ENCODE data around the gene SETBP1. TPM values are rescaled to one million over a fixed set of nuclear protein-coding genes. Genes with fewer than 3 reads are reported as not detected.

The SETBP1 gene
- total RNA-seq, 1 donor from 2014 or later: 131 TPM

DNA sequence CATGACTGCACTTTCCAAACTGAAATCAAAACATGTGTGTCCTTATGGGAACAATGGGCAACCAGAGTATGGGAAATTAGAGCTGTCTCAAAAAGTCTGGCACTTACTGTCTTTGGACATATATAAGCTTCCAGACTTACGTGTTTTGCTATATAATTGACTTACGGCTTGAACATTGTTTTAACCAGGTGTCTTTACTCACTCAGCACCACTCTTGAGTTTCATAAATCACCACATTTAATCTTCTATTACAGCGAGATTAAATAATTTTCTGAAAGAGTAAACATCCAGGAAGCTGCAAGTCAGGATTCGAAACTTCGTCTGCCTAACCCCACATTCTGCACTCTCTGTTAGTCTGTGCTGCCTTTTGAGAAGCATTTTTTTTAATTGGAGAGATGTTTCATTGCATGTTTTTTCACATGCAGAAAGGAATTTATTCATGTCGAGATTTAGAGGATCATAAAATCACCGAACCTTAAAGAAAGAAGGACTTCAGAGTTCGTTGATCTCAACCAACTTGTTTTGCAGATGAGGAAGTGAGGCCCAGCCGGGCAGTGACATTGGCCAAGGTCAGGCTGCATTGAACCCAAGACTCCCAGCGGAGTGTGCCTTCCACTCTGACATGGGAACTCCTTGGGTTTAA is 137.3 kb downstream of the SETBP1 start:
- TF ChIP-seq, protein P1, sequence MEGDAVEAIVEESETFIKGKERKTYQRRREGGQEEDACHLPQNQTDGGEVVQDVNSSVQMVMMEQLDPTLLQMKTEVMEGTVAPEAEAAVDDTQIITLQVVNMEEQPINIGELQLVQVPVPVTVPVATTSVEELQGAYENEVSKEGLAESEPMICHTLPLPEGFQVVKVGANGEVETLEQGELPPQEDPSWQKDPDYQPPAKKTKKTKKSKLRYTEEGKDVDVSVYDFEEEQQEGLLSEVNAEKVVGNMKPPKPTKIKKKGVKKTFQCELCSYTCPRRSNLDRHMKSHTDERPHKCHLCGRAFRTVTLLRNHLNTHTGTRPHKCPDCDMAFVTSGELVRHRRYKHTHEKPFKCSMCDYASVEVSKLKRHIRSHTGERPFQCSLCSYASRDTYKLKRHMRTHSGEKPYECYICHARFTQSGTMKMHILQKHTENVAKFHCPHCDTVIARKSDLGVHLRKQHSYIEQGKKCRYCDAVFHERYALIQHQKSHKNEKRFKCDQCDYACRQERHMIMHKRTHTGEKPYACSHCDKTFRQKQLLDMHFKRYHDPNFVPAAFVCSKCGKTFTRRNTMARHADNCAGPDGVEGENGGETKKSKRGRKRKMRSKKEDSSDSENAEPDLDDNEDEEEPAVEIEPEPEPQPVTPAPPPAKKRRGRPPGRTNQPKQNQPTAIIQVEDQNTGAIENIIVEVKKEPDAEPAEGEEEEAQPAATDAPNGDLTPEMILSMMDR (IDR thresholded peaks at IDR 0.05; ENCODE audit: unreplicated experiment): no peak
- H3K4me1 Mint-ChIP-seq (ENCODE audit: unreplicated experiment): peaks cover 47% of the 10 kb centered on the region
- no peaks in the 10 kb centered on the region for H3K9me3 Mint-ChIP-seq (ENCODE audit: unreplicated experiment)
- DNase-seq (ENCODE audit: low spot score): no peak
- peaks cover 11% of the 10 kb centered on the region for H3K27me3 Mint-ChIP-seq (ENCODE audit: unreplicated experiment)
- peak overlapping the region; percentile 28 for H3K27ac Mint-ChIP-seq (ENCODE audit: unreplicated experiment)
- peaks cover 37% of the 10 kb centered on the region for H3K36me3 Mint-ChIP-seq (ENCODE audit: low read depth, unreplicated experiment)
- no peak overlapping the region for H3K4me3 Mint-ChIP-seq (ENCODE audit: unreplicated experiment)

DNA sequence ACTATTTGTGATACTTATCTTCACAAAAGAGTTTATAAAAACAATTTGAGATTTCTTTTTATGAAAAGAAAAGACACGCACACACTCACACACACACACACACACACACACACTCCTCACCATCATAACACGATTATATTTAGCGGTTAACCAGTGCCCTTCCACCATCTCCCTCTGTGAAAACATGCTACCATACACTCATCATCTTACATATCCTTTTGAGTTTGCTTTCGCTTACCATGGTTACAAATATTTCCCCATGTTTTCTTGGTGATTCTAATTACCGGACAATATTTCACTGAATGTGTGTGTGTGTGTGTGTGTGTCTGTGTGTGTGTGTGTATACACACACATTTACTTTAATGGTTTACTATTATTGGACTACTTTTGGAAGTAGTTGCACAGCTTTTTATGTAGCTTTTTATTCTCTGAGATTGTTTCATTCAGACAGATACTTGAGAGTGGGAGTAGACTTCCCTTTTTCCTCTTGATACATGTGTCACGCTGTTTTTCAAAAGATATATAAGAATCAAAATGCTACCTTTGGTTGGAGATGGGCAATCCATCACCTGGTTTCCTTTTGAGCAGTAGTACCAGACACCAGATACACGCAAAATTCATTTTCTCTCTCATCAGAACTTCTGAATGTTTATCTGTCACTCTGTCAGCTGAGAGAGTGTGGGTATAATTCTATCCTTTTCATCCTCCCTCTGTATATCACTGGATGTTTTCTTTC is 138.1 kb downstream of the SETBP1 start:
- H3K4me3 Mint-ChIP-seq (ENCODE audit: unreplicated experiment): peak overlapping the region; percentile 4
- H3K27ac Mint-ChIP-seq (ENCODE audit: unreplicated experiment): no peak overlapping the region
- peaks cover 11% of the 10 kb centered on the region for H3K27me3 Mint-ChIP-seq (ENCODE audit: unreplicated experiment)
- peaks cover 50% of the 10 kb centered on the region for H3K4me1 Mint-ChIP-seq (ENCODE audit: unreplicated experiment)
- TF ChIP-seq, protein P1 (IDR thresholded peaks at IDR 0.05; ENCODE audit: unreplicated experiment): no peak
- DNase-seq (ENCODE audit: low spot score): no peak
- peaks cover 37% of the 10 kb centered on the region for H3K36me3 Mint-ChIP-seq (ENCODE audit: low read depth, unreplicated experiment)
- H3K9me3 Mint-ChIP-seq (ENCODE audit: unreplicated experiment): no peaks in the 10 kb centered on the region

DNA sequence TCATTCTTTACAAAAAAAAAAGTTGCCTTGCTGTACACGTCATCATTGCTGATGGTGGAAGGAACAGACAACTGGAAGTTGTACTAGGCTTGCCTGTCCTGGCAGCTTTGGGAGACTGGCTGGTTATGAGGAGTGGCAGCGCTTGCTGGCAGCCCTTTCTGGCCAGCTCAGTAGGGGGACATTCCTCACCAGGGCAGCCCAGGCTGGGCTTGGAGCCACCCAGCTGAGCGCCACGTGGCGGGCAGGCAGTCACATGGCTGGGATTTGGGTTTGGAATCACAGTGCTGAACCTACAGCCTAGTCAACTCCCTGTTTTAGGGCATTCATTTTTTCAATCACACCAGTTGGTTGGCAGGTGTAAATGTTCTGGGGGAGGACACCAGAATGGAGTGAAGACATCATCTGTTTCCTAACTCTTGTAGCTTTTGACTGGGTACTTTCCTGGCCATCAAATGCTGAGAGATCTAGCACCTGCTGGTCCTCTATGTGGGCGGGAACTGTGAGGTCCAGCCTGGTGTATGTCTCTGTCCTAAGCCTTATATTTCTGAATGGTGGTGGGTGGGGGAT is 139.3 kb downstream of the SETBP1 start:
- peaks cover 53% of the 10 kb centered on the region for H3K4me1 Mint-ChIP-seq (ENCODE audit: unreplicated experiment)
- peaks cover 36% of the 10 kb centered on the region for H3K36me3 Mint-ChIP-seq (ENCODE audit: low read depth, unreplicated experiment)
- H3K27me3 Mint-ChIP-seq (ENCODE audit: unreplicated experiment): peaks cover 10% of the 10 kb centered on the region
- DNase-seq (ENCODE audit: low spot score): no peak
- TF ChIP-seq, protein P1 (IDR thresholded peaks at IDR 0.05; ENCODE audit: unreplicated experiment): no peak
- no peak overlapping the region for H3K27ac Mint-ChIP-seq (ENCODE audit: unreplicated experiment)
- peak overlapping the region; percentile 17 for H3K4me3 Mint-ChIP-seq (ENCODE audit: unreplicated experiment)
- no peaks in the 10 kb centered on the region for H3K9me3 Mint-ChIP-seq (ENCODE audit: unreplicated experiment)

DNA sequence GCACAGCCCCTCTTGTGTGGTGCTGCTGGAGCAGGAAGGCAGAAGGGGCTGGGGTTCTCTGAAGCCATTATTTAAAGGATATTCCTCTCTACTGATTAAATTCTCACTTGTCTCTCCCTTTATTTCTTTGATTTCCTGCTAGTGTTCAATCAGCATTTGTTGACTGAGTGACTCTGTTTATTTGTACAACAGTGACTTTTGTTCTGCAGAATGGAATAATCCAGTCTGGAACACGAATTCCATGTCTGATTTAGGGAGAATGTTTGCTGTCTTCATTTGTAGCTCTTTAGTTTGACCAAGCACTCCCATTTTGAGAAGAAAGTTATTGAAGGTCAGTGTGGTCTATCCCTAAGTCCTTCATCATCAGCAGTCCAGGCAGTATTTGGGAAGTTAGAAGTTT is 141.2 kb downstream of the SETBP1 start:
- no peaks in the 10 kb centered on the region for H3K9me3 Mint-ChIP-seq (ENCODE audit: unreplicated experiment)
- TF ChIP-seq, protein P1 (IDR thresholded peaks at IDR 0.05; ENCODE audit: unreplicated experiment): no peak
- no peak for DNase-seq (ENCODE audit: low spot score)
- H3K4me1 Mint-ChIP-seq (ENCODE audit: unreplicated experiment): peaks cover 56% of the 10 kb centered on the region
- peaks cover 23% of the 10 kb centered on the region for H3K36me3 Mint-ChIP-seq (ENCODE audit: low read depth, unreplicated experiment)
- H3K27me3 Mint-ChIP-seq (ENCODE audit: unreplicated experiment): peaks cover 8% of the 10 kb centered on the region
- H3K27ac Mint-ChIP-seq (ENCODE audit: unreplicated experiment): no peak overlapping the region
- no peak overlapping the region for H3K4me3 Mint-ChIP-seq (ENCODE audit: unreplicated experiment)

DNA sequence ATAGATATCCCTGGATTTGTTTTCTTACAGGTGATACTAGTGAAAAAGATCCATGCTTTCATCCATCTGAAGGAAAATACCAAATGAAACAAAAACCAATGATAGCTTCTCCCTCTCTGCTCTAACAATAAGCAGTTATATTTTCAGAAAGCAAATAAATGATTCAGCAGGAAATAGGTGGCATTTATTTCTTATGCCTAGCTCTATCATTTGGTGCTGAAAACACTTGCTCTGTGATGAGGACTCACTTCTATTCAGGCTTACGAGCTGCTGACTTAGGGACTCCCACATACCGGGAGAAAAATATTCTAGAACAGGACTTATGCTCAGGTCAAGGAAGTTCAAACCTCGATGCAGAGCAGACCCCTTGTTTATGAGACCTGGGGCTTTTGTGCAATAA is 142.6 kb downstream of the SETBP1 start:
- Mint-ChIP-seq H3K4me1 (ENCODE audit: unreplicated experiment) (peaks cover 65% of the 10 kb centered on the region), H3K36me3 (ENCODE audit: low read depth, unreplicated experiment) (peaks cover 20% of the 10 kb centered on the region), H3K4me3 (ENCODE audit: unreplicated experiment) (no peak overlapping the region), H3K9me3 (ENCODE audit: unreplicated experiment) (no peaks in the 10 kb centered on the region), H3K27me3 (ENCODE audit: unreplicated experiment) (peaks cover 6% of the 10 kb centered on the region), H3K27ac (ENCODE audit: unreplicated experiment) (no peak overlapping the region)
- no peak for DNase-seq (ENCODE audit: low spot score)
- TF ChIP-seq, protein P1 (IDR thresholded peaks at IDR 0.05; ENCODE audit: unreplicated experiment): no peak

All from endothelial cell (in vitro differentiated cells).